WTC11 (cell line): ENCODE results near the gene PRKCG. TPM values are rescaled to one million over a fixed set of nuclear protein-coding genes. Genes with fewer than 3 reads are reported as not detected.
A peak's percentile ranks its signal among the peaks of the same experiment; 100 is the strongest.

Experiments used
- ETV6 ChIP-seq: sonication (generic); formaldehyde crosslinking; IDR thresholded peaks from 2 replicates; pipeline ENCODE4 v1.8.1; 2022; ENCODE audit warnings: mild to moderate bottlenecking, missing genetic modification reagents
- FOXP1 ChIP-seq: sonication (generic); formaldehyde crosslinking; IDR thresholded peaks from 2 replicates; pipeline ENCODE4 v1.8.0; 2022; ENCODE audit warnings: missing genetic modification reagents, mild to moderate bottlenecking, moderate library complexity, borderline replicate concordance
- KAT7 ChIP-seq: sonication (generic); formaldehyde crosslinking; IDR thresholded peaks from 2 replicates; pipeline ENCODE4 v1.8.1; 2023; ENCODE audit warnings: missing genetic modification reagents, mild to moderate bottlenecking, borderline replicate concordance
- NR3C1 ChIP-seq: sonication (generic); formaldehyde crosslinking; conservative IDR thresholded peaks from 2 replicates; pipeline ENCODE4 v1.8.1; 2023; ENCODE audit warnings: low read depth, mild to moderate bottlenecking, missing genetic modification reagents
- SMAD3 ChIP-seq: sonication (generic); formaldehyde crosslinking; IDR thresholded peaks from 2 replicates; pipeline ENCODE4 v1.8.0; 2022; ENCODE audit warnings: missing genetic modification reagents, mild to moderate bottlenecking, borderline replicate concordance
- SP1 ChIP-seq: sonication (generic); formaldehyde crosslinking; conservative IDR thresholded peaks from 2 replicates; pipeline ENCODE4 v1.8.1; 2022; ENCODE audit warnings: missing genetic modification reagents
- TEAD1 ChIP-seq: sonication (generic); formaldehyde crosslinking; IDR thresholded peaks from 2 replicates; pipeline ENCODE4 v1.8.0; 2022; ENCODE audit warnings: mild to moderate bottlenecking, missing genetic modification reagents
- ZNF219 ChIP-seq: sonication (generic); formaldehyde crosslinking; IDR thresholded peaks from 2 replicates; pipeline ENCODE4 v1.8.0; 2023; ENCODE audit warnings: missing genetic modification reagents, mild to moderate bottlenecking, borderline replicate concordance
- ZNF317 ChIP-seq: sonication (generic); formaldehyde crosslinking; IDR thresholded peaks from 2 replicates; pipeline ENCODE4 v1.8.1; 2023; ENCODE audit warnings: low read depth, mild to moderate bottlenecking, moderate library complexity, missing genetic modification reagents, borderline replicate concordance
- ZNF416 ChIP-seq: fragments of 250-450 bp; sonication (Bioruptor Pico); IDR thresholded peaks from 2 replicates; pipeline ENCODE4 v1.9.0; 2021; ENCODE audit warnings: mild to moderate bottlenecking, inconsistent platforms
- ZNF423 ChIP-seq: fragments of 250-450 bp; sonication (Bioruptor Pico); IDR thresholded peaks from 2 replicates; pipeline ENCODE4 v2.1.2; 2022; ENCODE audit warnings: mild to moderate bottlenecking, moderate library complexity
- total RNA-seq: library from RNA; stranded (reverse); gene quantifications from 3 replicates; pipeline ENCODE4 v1.2.3, GENCODE V29; 2021
- TF ChIP-seq, protein P1 (sequence below): sonication (generic); formaldehyde crosslinking; IDR thresholded peaks from 2 replicates; pipeline ENCODE4 v1.8.0; 2022; ENCODE audit warnings: mild to moderate bottlenecking, missing genetic modification reagents
- TF ChIP-seq, protein P2 (sequence below): sonication (generic); formaldehyde crosslinking; IDR thresholded peaks from 2 replicates; pipeline ENCODE4 v1.8.0; 2023; ENCODE audit warnings: mild to moderate bottlenecking, missing genetic modification reagents
- TF ChIP-seq, protein P3 (sequence below): fragments of 250-450 bp; sonication (Bioruptor Pico); conservative IDR thresholded peaks from 2 replicates; pipeline ENCODE4 v1.9.0; 2021; ENCODE audit warnings: mild to moderate bottlenecking
- TF ChIP-seq, protein P4 (sequence below): sonication (generic); formaldehyde crosslinking; IDR thresholded peaks from 2 replicates; pipeline ENCODE4 v1.8.0; 2022; ENCODE audit warnings: mild to moderate bottlenecking, missing genetic modification reagents
- TF ChIP-seq, protein P5 (sequence below): fragments of 200-600 bp; IDR thresholded peaks from 2 replicates; pipeline ENCODE4 v1.8.0; 2022; ENCODE audit warnings: antibody characterized with exemption
- TF ChIP-seq, protein P6 (sequence below): fragments of 250-450 bp; sonication (Bioruptor Pico); IDR thresholded peaks from 2 replicates; pipeline ENCODE4 v1.9.0; 2021; ENCODE audit warnings: mild to moderate bottlenecking

The PRKCG gene
- total RNA-seq, 1 experiment from 2014 or later, result 23.0 TPM

DNA sequence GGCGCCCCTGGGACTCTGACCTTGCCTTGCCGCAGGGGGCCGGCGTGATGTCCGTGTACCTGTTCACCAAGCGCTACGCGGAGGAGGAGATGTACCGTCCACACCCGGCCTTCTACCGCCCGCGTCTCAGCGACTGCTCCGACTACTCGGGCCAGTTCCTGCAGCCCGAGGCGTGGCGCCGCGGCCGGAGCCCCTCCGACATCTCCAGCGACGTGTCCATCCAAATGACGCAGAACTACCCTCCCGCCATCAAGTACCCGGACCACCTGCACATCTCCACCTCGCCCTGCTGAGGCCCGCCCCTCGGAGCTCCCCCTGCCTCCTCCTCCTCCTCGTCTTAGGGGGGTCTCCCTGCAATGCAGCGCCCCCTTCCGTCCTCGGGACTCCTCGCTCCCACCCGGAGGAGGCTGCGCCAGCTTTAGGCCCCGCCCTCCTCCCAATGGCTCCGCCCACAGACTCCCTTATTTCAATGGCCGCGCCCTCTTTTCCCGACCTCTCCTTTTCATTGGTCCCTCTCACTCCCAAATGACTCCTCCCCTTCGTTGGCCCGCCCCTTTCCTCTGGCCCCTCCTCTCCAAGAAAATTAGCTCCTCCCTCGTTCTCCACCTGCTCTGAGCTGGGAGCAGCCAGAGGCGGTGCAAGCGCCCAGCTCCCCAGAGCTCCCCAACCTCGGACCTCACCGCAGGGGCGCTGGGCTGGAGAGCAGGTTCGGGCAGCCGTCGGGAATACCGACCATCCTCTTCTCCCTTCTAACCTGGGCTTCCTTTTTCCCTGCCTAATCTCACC, 60.2 kb downstream of the PRKCG start (continued):
- TF ChIP-seq, protein P1, sequence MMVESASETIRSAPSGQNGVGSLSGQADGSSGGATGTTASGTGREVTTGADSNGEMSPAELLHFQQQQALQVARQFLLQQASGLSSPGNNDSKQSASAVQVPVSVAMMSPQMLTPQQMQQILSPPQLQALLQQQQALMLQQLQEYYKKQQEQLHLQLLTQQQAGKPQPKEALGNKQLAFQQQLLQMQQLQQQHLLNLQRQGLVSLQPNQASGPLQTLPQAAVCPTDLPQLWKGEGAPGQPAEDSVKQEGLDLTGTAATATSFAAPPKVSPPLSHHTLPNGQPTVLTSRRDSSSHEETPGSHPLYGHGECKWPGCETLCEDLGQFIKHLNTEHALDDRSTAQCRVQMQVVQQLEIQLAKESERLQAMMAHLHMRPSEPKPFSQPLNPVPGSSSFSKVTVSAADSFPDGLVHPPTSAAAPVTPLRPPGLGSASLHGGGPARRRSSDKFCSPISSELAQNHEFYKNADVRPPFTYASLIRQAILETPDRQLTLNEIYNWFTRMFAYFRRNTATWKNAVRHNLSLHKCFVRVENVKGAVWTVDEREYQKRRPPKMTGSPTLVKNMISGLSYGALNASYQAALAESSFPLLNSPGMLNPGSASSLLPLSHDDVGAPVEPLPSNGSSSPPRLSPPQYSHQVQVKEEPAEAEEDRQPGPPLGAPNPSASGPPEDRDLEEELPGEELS, result no peak; the same call in 1 of the 2 replicates
- TF ChIP-seq ETV6 (CRISPR knock-in tag) (peak; percentile 34; the same call in 1 of the 2 replicates), FOXP1 (CRISPR knock-in tag) (no peak), SMAD3 (CRISPR knock-in tag) (no peak; the same call in 1 of the 2 replicates), KAT7 (CRISPR knock-in tag) (0 out of 2 replicates have a peak, but pooled peaks have one; percentile 3), ZNF219 (CRISPR knock-in tag) (no peak), ZNF317 (CRISPR knock-in tag) (no peak), SP1 (peak; percentile 82), ZNF423 (CRISPR knock-in tag) (0 out of 2 replicates have a peak, but pooled peaks have one; percentile 38), NR3C1 (CRISPR knock-in tag) (0 out of 2 replicates have a peak, but pooled peaks have one; percentile 72), ZNF416 (CRISPR knock-in tag) (0 out of 2 replicates have a peak, but pooled peaks have one; percentile 71), TEAD1 (peak; percentile 55; the same call in 1 of the 2 replicates)
- TF ChIP-seq, protein P2, sequence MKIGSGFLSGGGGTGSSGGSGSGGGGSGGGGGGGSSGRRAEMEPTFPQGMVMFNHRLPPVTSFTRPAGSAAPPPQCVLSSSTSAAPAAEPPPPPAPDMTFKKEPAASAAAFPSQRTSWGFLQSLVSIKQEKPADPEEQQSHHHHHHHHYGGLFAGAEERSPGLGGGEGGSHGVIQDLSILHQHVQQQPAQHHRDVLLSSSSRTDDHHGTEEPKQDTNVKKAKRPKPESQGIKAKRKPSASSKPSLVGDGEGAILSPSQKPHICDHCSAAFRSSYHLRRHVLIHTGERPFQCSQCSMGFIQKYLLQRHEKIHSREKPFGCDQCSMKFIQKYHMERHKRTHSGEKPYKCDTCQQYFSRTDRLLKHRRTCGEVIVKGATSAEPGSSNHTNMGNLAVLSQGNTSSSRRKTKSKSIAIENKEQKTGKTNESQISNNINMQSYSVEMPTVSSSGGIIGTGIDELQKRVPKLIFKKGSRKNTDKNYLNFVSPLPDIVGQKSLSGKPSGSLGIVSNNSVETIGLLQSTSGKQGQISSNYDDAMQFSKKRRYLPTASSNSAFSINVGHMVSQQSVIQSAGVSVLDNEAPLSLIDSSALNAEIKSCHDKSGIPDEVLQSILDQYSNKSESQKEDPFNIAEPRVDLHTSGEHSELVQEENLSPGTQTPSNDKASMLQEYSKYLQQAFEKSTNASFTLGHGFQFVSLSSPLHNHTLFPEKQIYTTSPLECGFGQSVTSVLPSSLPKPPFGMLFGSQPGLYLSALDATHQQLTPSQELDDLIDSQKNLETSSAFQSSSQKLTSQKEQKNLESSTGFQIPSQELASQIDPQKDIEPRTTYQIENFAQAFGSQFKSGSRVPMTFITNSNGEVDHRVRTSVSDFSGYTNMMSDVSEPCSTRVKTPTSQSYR (CRISPR knock-in tag), result no peak
- TF ChIP-seq, protein P3, sequence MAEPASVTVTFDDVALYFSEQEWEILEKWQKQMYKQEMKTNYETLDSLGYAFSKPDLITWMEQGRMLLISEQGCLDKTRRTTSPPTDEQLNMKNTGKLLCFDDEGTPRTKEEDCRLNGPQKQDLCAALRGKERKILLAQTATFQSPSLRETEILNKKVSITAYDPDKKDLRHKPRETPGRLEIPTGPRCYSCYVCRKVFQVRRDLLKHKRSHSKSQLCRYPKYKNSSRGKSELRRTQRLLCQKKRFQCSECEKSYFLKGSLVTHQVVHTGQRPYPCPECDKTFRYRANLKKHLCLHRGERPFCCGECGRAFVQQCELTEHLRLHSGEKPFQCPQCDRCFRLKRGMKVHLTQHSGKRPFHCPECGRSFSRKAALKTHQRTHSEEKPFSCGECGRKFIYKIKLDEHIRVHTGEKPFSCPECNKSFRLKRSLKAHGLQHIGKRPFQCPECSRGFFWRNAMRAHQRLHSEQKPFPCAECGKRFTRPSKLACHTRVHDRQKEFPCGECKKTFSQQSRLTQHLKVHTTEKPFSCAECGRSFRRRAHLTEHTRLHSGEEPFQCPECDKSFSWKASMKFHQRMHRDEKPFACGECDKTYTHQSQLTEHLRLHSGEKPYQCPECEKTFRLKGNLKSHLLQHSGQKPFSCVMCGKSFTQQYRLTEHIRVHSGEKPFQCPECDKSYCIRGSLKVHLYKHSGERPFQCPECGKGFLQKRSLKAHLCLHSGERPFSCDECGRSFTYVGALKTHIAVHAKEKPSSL, result no peak
- TF ChIP-seq, protein P4, sequence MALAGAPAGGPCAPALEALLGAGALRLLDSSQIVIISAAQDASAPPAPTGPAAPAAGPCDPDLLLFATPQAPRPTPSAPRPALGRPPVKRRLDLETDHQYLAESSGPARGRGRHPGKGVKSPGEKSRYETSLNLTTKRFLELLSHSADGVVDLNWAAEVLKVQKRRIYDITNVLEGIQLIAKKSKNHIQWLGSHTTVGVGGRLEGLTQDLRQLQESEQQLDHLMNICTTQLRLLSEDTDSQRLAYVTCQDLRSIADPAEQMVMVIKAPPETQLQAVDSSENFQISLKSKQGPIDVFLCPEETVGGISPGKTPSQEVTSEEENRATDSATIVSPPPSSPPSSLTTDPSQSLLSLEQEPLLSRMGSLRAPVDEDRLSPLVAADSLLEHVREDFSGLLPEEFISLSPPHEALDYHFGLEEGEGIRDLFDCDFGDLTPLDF (CRISPR knock-in tag), result no peak
- TF ChIP-seq, protein P5, sequence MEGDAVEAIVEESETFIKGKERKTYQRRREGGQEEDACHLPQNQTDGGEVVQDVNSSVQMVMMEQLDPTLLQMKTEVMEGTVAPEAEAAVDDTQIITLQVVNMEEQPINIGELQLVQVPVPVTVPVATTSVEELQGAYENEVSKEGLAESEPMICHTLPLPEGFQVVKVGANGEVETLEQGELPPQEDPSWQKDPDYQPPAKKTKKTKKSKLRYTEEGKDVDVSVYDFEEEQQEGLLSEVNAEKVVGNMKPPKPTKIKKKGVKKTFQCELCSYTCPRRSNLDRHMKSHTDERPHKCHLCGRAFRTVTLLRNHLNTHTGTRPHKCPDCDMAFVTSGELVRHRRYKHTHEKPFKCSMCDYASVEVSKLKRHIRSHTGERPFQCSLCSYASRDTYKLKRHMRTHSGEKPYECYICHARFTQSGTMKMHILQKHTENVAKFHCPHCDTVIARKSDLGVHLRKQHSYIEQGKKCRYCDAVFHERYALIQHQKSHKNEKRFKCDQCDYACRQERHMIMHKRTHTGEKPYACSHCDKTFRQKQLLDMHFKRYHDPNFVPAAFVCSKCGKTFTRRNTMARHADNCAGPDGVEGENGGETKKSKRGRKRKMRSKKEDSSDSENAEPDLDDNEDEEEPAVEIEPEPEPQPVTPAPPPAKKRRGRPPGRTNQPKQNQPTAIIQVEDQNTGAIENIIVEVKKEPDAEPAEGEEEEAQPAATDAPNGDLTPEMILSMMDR, result peak; percentile 88
- TF ChIP-seq, protein P6, sequence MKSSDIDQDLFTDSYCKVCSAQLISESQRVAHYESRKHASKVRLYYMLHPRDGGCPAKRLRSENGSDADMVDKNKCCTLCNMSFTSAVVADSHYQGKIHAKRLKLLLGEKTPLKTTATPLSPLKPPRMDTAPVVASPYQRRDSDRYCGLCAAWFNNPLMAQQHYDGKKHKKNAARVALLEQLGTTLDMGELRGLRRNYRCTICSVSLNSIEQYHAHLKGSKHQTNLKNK (CRISPR knock-in tag), result peak; percentile 47; the same call in 1 of the 2 replicates
- TF ChIP-seq, all 79 proteins: peak for 19
